MM.1S (cell line): Measurements from ENCODE around the gene MACROD2.

ENCODE experiments used
- DNase-seq: peaks from one replicate; pipeline ENCODE4 v3.0.0-alpha.2; 2015
- H2AFZ ChIP-seq: fragments of 300-600 bp; sonication (generic); 2 replicates; pipeline ENCODE4 v1.6.0; 2016; ENCODE audit warnings: antibody characterized with exemption, low read length
- H3F3A ChIP-seq: fragments of 300-600 bp; sonication (generic); 2 replicates; pipeline ENCODE4 v1.6.1; 2016; ENCODE audit warnings: mild to moderate bottlenecking, antibody characterized with exemption, low read length, moderate library complexity, mixed read lengths; ENCODE audit not compliant: insufficient read depth
- H3K27ac ChIP-seq: fragments of 300-600 bp; sonication (generic); 2 replicates; pipeline ENCODE4 v1.5.1; 2016; ENCODE audit warnings: mild to moderate bottlenecking, low read length
- H3K27me3 ChIP-seq: fragments of 300-600 bp; sonication (generic); replicated peaks from 2 replicates; pipeline ENCODE4 v1.6.0; 2016; ENCODE audit warnings: low read length; ENCODE audit not compliant: insufficient read depth
- H3K36me3 ChIP-seq: fragments of 300-600 bp; sonication (generic); replicated peaks from 2 replicates; pipeline ENCODE4 v1.6.1; 2016; ENCODE audit warnings: mild to moderate bottlenecking, low read length, mixed read lengths; ENCODE audit not compliant: insufficient read depth
- H3K4me1 ChIP-seq: fragments of 300-600 bp; sonication (generic); 2 replicates; pipeline ENCODE4 v1.6.1; 2016; ENCODE audit warnings: low read length, mixed read lengths
- H3K4me2 ChIP-seq: fragments of 300-600 bp; sonication (generic); 2 replicates; pipeline ENCODE4 v1.6.0; 2016; ENCODE audit warnings: low read depth, low read length
- H3K4me3 ChIP-seq: fragments of 300-600 bp; sonication (generic); 2 replicates; pipeline ENCODE4 v1.5.1; 2016; ENCODE audit warnings: low read length, mixed read lengths
- H3K79me2 ChIP-seq: fragments of 300-600 bp; sonication (generic); 2 replicates; pipeline ENCODE4 v1.6.1; 2016; ENCODE audit warnings: mixed run types, low read length, mixed read lengths
- H3K9ac ChIP-seq: fragments of 300-600 bp; sonication (generic); 2 replicates; pipeline ENCODE4 v1.6.1; 2016; ENCODE audit warnings: low read length, mixed read lengths
- H3K9me2 ChIP-seq: fragments of 300-600 bp; sonication (generic); replicated peaks from 2 replicates; pipeline ENCODE4 v1.6.1; 2016; ENCODE audit warnings: mild to moderate bottlenecking, low read length, mixed read lengths; ENCODE audit not compliant: insufficient read depth
- H3K9me3 ChIP-seq: fragments of 300-600 bp; sonication (generic); replicated peaks from 2 replicates; pipeline ENCODE4 v1.6.1; 2016; ENCODE audit warnings: mild to moderate bottlenecking, low read length, mixed read lengths; ENCODE audit not compliant: insufficient read depth
- H4K20me1 ChIP-seq: fragments of 300-600 bp; sonication (generic); 2 replicates; pipeline ENCODE4 v1.6.1; 2016; ENCODE audit warnings: mild to moderate bottlenecking, low read length, moderate library complexity, mixed read lengths; ENCODE audit not compliant: insufficient read depth
- CTCF ChIP-seq: fragments of 300-600 bp; sonication (generic); IDR thresholded peaks from 2 replicates; pipeline ENCODE4 v1.5.1; 2016; ENCODE audit warnings: antibody characterized with exemption, low read length, mixed read lengths
- EZH2 ChIP-seq: fragments of 300-600 bp; sonication (generic); optimal IDR thresholded peaks from 2 replicates; pipeline ENCODE3; 2017; ENCODE audit warnings: low read depth, mild to moderate bottlenecking, antibody characterized with exemption, low read length, mixed read lengths
- EZH2phosphoT487 ChIP-seq: fragments of 300-600 bp; sonication (generic); IDR thresholded peaks from 2 replicates; pipeline ENCODE4 v1.6.1; 2018; ENCODE audit warnings: antibody characterized with exemption, low read length

Gene MACROD2

GRCh38 chr20:15924556-15924955 is 1929.2 kb downstream of the MACROD2 start:
- Histone ChIP-seq H3K4me1 (peaks cover 14% of the 10 kb centered on the region), H3F3A (no peaks in the 10 kb centered on the region), H3K9me3 (no peaks in the 10 kb centered on the region), H3K27ac (no peak overlapping the region), H3K9me2 (no peaks in the 10 kb centered on the region), H2AFZ (no peak overlapping the region), H3K36me3 (no peaks in the 10 kb centered on the region), H3K4me2 (no peak overlapping the region), H3K9ac (no peak overlapping the region), H4K20me1 (no peaks in the 10 kb centered on the region), H3K79me2 (no peaks in the 10 kb centered on the region), H3K4me3 (no peak overlapping the region), H3K27me3 (no peaks in the 10 kb centered on the region)
- TF ChIP-seq CTCF (no peak), EZH2phosphoT487 (no peak), EZH2 (no peak)
- no peak for DNase-seq

GRCh38 chr20:15925376-15925775 is 1930.1 kb downstream of the MACROD2 start:
- Histone ChIP-seq H3K4me2 (no peak overlapping the region), H3F3A (no peaks in the 10 kb centered on the region), H3K79me2 (no peaks in the 10 kb centered on the region), H2AFZ (no peak overlapping the region), H3K4me3 (no peak overlapping the region), H3K9ac (no peak overlapping the region), H4K20me1 (no peaks in the 10 kb centered on the region), H3K9me2 (no peaks in the 10 kb centered on the region), H3K36me3 (no peaks in the 10 kb centered on the region), H3K27me3 (no peaks in the 10 kb centered on the region), H3K27ac (no peak overlapping the region), H3K4me1 (peaks cover 14% of the 10 kb centered on the region), H3K9me3 (no peaks in the 10 kb centered on the region)
- TF ChIP-seq CTCF (no peak), EZH2 (no peak), EZH2phosphoT487 (no peak)
- no peak for DNase-seq

GRCh38 chr20:15927893-15928650 is 1932.8 kb downstream of the MACROD2 start:
- H3K9me3 ChIP-seq = no peaks in the 10 kb centered on the region
- H3K79me2 ChIP-seq = no peaks in the 10 kb centered on the region
- no peak overlapping the region for H3K27ac ChIP-seq
- H2AFZ ChIP-seq = no peak overlapping the region
- no peak overlapping the region for H3K4me2 ChIP-seq
- H3K27me3 ChIP-seq = no peaks in the 10 kb centered on the region
- no peak for DNase-seq
- peaks cover 5% of the 10 kb centered on the region; the same call in 1 of the 2 replicates for H3K4me1 ChIP-seq
- no peak overlapping the region for H3K9ac ChIP-seq
- H4K20me1 ChIP-seq = no peaks in the 10 kb centered on the region
- TF ChIP-seq CTCF (no peak), EZH2phosphoT487 (no peak), EZH2 (no peak)
- H3K36me3 ChIP-seq = no peaks in the 10 kb centered on the region
- no peaks in the 10 kb centered on the region for H3K9me2 ChIP-seq
- no peak overlapping the region for H3K4me3 ChIP-seq
- no peaks in the 10 kb centered on the region for H3F3A ChIP-seq
